ENCODE data around the gene DRGX.

The DRGX gene

GRCh38 chr10:49395741-49396665 is at the start of gene DRGX:
Gene DRGX, minus strand, starts transcription at chr10:49396089. Its CDS starts 649 bp downstream, at chr10:49395440.
- no peak for DNase-seq

DNA sequence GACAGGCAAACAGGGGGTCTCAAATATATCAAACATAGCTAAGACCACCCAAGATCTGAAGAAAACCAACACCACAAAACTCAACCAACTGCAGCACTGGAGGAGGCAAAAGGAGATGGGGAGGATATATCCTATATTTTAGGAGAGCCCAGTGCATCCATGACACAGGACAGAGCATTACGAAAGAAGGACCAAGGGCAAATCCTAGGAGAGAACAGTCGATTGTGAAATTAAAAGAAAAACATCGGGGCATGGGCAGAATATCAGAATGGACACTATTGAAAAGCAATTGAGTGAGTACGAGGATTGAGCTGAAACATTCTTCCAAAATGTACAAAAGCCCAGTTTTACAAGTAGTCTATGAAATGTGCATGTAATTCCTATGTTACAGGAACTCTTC is 48.5 kb upstream of the DRGX start:
- DNase-seq, result no peak

DNA sequence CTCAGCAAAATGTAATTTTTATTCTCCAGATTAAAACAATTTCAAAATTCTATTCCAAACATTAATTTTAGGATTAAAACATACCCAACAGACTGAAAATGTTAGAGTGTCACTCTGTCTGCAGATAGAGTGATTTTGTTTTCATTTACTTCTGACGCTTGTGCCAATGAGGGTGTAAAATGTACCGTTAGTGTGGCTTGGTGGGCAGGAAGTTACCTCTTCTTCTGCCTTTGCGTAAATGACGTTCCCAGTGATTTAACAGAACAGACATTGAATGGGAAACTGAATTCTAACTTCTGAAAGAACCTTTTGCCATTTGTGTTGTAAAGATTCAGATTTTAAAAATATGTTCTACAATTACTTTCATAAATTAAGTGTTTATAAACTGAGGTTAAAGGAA is 47.0 kb upstream of the DRGX start:
- no peak for DNase-seq

DNA sequence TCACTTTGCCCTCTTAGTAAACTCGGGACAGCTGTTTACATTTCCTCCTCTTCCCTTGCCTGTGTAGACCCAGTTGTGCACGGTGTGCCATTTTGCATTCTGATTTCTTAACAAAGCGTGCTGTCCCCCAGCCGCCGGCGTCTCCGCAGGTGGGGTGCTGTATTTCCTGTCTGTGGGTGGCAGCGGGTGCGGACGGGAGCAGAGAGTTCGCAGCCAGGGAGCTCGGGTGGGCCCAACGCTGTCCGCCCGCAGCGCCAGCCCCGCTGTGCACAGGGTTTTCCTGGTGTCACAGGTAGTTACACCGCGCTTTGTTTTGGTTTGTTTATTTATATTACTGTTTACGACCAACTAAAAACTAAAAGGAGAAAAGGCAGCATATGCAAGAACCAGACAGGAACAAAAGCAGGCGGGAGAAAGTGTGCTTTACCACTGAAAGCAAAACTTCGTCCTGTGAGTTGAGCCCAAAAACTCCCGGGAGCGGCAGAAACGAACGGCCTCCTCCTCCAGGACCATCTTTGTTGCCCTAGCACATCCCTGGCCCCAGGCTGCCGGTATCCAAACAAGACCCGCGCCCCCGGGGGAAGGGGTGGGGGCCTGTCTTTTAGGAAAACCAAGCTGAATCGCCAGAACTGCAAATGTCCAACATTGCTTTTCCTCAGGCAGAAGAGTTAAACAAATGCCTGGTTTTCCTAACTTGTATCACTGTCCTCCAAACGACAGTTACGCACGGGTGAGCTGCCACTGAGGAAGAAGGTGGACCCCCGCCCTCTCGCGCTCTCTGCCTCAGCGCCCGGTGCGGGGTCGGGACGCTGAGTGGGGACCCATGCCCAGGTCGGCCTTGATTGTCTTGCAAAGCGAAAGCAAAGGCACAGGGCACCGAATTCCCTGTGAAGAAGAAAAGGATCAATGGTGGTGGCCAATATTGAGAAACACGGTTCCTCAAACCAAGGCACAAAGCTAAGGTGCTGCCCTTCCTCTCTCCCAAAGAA is 45.9 kb upstream of the DRGX start:
- no peak for DNase-seq

GRCh38 chr10:49435225-49435624 is 39.3 kb upstream of the DRGX start:
- no peak for DNase-seq

DNA sequence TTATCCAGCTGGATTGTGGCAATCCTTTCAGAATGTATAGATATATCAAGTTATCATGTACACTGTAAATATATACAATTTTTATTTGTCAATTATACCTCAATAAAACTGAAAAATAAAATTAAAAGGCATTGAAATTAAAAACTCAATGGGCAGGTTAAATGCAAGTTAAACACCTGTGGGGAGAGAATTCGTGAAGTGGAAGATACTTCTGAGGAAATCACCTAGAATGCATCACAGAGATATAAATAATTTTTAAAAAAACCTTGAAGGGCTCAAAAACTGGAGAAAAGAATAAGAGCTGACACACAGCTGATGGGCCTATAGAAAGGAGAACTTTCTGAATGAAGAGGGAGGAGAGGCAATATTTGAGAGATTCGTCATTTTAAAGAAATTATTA is 37.2 kb upstream of the DRGX start:
- DNase-seq, result no peak

- no peak for DNase-seq
These were observed 35.5 kb upstream of the DRGX start for GRCh38 chr10:49431426-49431825.

DNA sequence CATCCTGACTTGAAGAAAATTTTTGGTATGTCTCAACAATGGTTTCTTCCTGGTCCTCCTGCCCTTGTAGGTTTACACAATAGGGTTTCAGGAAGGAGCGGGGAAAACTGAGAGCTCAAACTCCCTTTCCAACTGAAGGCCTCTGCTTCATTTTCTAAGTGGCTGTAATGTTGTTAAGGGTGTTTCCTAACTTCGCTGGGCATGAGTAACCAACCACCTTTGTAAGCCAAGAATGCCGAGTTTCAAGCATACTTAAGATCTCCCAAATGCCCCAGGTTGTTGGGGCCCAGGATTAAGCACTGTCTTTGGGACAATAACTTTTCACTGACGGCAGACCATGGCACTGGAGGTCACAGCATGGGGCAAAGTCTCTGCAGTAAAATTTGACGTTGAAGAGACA is 33.6 kb upstream of the DRGX start:
- no peak for DNase-seq

DNA sequence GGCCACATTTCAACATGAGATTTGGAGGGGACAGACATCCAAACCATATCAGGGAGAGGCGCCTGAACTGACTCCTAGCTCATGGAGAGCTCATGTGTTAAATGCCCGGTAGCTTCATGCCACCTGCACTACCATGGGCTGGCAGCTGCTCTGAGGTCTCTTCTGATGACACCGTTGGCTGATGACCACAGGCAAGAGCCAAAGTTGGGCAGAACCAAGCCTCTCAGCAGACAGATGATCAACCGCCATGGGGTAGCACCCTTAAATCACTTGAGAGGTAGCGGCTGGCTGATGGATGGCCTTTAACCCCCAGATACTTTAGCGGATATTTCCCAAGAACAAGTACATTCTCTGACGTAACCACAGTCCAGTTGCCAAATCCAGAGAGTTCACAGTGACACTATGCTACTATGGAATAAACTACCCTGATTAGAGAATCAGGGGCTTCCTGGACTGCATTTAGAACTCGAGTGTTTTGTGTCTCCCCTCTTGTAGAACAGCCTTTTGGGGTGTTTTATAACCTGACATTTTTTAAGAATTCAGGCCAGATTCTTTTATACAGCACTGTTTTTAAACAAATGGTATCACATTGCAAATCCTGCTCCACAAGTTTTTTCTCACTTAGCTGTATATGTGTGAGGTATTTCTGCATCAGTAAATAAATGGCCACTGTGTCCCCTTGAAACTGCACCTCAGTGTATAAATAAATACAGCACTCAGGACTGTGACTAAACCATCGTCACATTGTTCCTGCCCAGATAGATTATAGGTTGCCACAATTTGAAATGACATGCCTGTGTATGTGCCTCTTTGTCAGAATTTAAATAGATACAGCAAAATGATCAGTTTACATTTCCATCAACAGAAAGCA is 30.8 kb upstream of the DRGX start:
- no peak for DNase-seq

DNA sequence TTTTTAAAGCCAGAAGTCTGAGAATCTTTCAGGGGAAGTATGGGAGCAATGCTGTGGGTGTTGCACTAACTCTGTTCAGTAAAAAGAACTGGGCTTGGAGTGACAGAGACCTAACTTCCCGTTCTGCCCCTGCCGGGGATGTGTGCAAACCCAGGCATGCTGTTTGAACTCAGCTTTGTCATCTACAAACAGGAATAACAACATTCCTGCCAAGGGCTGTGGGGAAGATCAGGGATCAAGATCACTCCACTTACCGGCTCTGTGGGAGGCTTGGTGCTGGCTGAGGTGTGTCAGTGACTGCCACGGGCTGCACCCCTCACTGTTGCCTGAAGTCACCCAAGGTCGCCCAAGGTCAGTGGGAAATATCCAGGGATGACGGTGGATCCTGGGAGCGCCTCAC is 23.1 kb upstream of the DRGX start:
- no peak for DNase-seq

GRCh38 chr10:49418328-49418727 is 22.4 kb upstream of the DRGX start:
- no peak for DNase-seq

DNA sequence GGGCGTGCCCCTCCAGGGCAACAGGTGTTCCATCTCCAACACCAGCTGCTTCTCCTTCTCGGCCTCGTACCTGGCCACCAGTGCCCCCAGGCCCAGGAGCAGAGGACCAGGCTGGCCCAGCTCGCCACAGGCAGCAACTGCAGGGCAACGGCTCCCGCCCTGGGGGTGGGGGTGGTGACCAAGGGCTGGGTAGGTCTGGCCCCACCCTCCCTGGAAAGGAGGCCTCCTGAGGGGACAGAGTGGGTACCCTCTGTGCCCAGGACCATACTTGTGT is 22.1 kb upstream of the DRGX start:
- no peak for DNase-seq

- no peak for DNase-seq
These were observed 21.6 kb upstream of the DRGX start for GRCh38 chr10:49417311-49418052.

DNA sequence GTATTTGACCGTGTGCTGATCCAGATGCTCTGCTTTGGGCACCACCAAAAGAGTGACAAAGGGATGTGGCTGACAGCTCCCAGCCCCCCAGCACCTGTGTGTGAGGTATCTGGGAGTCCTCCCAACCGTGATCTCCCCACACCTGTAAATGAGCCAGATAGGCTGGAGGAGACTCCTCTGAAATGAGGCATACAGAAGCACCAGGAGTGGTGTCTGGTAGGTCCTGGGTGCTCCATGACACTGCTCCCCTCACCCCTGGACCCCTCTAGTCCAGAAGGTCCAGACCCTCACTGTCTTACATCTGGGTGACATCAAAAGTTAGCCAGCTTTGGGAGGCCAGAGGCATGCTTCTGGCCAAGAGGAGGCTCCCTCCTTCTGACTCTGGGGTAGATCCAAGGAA is 20.0 kb upstream of the DRGX start:
- no peak for DNase-seq

GRCh38 chr10:49415109-49415508 is 19.2 kb upstream of the DRGX start:
- DNase-seq, result no peak

DNA sequence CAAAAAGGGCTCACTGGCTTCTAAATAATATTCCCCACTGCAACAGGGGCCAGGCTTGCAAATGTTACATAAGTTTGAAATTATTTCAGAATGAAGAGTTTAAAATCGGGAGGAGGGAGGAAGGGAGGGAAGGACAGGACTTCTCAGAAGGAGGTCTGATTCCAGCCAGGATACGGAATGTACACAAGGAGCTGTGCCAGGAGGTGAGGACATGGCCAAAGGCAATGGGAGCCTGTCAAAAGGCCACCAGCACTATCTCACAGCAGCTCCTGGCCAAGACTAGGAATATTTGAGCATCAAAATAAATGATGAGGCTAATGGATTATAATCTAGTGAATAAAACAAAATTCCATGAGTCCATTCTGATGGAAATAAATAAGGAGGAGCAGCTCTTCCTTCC is 18.6 kb upstream of the DRGX start:
- no peak for DNase-seq

DNA sequence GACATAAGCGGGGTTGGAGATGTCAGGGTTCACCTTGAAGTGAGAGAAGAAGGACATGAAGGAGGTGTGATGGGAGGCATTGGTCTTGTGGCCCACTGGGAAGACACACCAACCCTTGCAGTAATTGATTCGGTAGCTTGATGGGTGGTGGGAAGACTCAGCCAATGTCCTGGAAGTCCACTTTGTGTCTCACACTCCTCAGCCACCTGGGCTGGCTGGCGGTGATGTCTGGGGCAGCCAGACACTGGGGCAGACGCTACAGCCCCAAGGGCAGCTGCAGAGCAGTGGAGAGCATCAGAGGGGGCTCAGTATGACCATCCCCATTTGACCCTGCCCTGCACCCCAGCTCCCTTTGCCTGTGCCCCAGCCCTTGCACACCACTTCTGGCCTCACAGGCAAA is 16.7 kb upstream of the DRGX start:
- no peak for DNase-seq

- DNase-seq, result no peak
These were observed 14.6 kb upstream of the DRGX start for GRCh38 chr10:49410365-49411074.

DNA sequence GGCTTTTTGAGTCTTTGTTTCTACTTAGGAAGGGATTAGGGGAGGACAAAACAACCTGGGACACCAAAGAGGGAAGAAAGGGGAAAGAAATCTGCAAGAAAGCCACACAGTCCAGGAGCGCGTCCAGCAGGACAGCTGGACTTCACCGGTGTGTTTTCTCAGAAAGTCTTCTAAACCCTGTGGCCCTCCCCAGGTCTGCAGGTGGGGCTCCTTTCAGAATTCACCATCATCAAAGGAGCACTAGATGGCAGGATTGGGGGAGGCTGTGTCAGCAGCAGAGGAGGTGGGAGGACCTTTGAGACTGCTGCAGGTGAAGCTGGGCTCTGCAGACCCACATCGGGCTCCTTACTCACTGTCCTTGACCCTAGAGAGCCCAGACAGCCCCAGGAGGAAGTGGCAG is 13.9 kb upstream of the DRGX start:
- DNase-seq, result no peak

DNA sequence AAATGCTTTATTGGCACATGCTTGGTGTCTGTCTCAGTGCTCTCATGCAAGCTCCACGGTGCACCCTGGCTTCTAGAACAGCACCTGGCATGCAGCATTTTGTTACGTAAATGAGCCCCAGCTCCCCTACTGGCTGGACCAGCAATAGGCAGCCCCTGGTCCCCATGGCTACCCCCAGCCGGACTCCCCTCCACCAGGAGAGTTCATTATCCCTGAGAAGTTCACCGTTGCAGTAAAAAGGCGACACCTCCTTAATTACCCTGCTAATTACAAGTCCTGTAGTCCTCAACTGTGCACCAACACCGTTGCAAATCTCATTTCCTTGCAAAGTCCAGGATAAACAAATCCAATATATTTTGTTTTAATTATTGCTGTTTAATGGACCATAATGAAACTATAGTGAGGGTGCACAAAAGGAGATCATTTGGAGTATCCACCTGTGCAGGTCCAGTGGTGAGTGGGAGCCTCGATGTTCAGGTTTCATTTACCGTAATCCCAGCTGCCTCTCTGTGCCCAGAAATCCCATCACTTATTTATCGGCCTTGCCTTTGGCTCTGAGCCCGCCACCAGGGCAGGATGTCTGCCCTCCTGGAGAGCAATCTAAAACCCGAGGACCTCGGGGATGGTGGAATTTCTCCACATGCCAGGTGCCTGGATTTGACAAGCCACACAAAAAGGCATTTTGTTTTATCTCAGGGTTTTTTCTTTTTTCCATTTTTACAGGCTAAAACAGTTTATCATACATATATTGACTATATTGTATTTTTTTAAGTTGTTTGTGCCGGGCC is 12.8 kb upstream of the DRGX start:
- DNase-seq, result no peak

Data from SHP77 treated with DMSO at 0.1 percent for 48 hours (cell line).